ELF-1 (cell line): ENCODE data around the gene HAO2.
"Not testable (repeated sequence)": the region's sequence is repeated elsewhere in the genome, so short reads cannot be mapped to it uniquely, and the experiment has no call there.

Source experiments
- DNase-seq: peaks from one replicate; pipeline ENCODE4 v3.0.0-alpha.2; 2016; ENCODE audit warnings: low read depth, low spot score

Gene HAO2

GRCh38 chr1:119368554-119368953 lies at the start of gene HAO2:
TSS of gene HAO2 (plus strand) at chr1:119368785. CDS start at chr1:119381086, 12,301 bp downstream.
- no peak for DNase-seq

- no peak for DNase-seq
Measured at GRCh38 chr1:119320100-119320499, 48.5 kb upstream of the HAO2 start.

DNA sequence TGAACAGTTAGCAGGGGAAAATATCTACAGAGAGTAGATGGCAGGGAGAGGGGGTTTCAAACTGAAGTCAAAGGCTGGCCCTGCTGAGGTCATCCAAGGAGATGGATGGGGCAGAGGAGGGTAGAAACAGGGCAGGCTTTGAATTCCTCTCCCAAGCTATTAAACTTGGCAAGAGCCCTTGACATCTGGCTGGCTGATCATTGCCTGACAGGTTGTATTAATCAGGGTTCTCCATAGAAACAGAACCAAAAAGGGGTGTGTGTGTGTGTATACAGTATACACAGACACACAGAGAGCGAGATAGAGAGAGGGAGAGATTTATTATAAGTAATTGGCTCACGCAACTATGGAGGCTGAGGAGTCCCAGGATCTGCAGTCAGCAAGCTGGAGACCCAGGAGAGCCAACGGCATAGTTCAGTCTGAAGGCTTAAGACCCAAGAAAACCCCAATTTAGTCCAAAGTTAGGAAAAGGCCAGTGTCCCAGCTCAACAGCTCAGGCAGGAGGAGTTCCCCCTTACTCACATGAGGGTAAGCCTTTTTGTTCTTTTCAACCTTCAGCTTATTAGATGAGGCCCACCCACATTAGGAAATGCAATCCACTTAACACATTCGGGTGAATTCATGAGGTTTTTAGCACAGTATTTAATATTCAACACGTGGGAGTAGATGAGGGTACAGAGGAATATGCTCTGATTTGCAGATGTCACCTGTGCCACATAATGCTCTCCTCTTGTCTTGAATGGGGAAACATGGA lies 46.7 kb upstream of the HAO2 start:
- no peak for DNase-seq

DNA sequence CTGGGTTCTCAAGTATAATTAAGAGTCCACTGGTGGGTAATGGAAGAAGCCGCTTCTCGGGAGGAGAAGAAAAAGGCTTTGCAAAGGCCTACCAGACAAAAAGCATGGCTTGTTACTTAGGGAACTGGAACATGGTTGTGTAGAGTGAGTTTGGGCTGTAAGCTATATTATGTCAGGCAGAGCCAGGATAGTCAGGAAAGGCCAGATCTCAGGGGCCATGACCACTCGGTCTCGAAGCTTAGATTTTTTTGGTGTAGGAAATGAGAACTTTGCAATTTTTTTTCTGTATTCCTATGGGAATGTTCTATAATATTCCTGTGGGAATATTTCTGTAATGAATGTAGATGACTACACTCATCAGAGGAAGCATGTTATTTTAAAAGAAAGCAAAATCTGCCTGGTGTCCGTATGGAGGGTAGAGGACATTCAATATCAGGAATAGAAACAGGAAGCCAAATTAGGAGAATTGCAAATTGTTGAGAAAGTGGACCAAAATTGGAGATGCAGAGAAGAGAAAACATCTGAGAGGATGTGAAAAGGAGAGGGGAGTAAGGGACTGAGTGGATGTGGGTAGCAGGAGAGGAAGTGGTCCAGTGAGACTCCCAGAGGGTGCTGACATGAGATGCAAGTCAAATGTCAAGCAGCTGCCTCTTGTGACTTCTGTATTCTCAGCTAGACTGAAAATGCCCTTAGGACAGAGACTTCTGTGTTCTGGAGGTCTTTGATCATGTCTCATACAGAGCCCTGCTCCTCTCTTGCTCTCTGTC lies 45.2 kb upstream of the HAO2 start:
- DNase-seq, result no peak

DNA sequence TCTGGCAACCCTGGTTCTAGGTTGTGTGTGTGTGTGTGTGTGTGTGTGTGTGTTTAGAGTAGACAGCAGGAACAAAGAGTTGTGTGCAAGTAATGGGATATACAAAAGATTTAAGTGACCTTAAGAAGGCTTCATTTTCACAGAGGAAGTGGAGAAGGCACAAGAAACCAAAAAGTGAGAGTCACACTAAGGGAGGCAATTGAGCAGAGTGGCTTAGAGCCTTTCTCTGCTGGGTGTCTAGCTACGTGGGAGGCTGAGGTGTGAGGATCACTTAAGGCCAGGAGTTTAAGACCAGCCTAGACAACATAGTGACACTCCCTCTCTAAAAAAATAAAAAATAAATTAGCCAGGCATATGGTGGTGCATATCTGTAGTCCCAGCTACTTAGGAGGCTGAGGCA lies 44.4 kb upstream of the HAO2 start:
- DNase-seq, result no peak

DNA sequence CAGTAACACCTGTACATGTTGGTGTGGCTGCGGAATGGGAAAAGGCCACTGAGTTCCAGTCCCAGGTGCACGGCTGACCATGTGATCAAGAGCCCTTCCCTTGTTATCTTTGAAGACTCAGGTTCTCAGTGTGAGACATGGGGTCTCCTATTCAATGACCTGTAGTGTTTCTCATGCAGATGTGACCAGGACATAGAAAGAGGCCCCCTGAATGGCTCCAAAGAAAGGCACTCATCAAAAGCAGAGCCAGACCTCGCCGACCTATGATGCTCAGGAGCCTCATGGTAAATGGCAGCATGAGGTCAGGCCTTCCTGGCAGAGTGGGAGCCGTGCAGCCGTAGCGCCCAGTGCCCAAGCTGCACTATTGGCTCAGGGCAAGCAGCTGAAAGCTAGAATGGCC lies 42.3 kb upstream of the HAO2 start:
- peak; percentile 75 for DNase-seq

DNA sequence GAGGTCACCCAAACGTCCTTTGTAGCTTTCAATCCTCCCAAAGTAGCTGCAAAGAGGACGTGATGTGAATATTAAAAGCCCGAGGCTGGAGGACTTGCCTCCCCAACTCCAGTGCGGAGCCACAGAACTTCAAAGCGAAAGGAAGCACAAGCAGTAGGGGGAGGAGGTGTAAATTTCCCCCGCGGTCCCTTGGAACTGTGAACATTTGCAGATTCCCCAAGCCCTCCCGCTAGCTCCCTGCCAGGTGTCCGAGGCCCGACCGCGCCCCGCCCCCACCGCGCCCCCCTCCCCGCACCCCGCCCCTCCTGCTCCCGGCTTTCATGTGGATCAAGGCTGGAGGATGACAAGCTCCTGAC lies 41.5 kb upstream of the HAO2 start:
- peak; percentile 91 for DNase-seq

- peak; percentile 94 for DNase-seq
Measured at GRCh38 chr1:119327450-119328155, 41.0 kb upstream of the HAO2 start.

GRCh38 chr1:119329541-119330461 lies 38.8 kb upstream of the HAO2 start:
- no peak for DNase-seq

- DNase-seq, result no peak
Measured at GRCh38 chr1:119330466-119331189, 38.0 kb upstream of the HAO2 start.

DNA sequence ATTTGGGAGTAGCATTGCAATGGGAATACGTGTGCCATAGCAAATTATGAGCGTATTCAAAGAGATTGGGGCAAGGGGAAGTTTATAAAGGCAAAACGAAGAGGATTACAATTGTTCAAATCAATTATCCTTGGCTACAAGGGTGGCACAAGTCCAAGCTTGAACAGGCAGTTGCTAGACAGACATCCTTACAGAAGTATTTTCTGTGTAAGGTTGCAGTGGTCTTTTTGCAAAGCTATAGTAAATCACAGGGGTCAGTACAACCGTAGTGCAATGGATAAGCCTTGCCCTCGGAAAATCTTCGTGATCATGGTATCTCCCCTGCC lies 37.4 kb upstream of the HAO2 start:
- DNase-seq, result no peak

DNA sequence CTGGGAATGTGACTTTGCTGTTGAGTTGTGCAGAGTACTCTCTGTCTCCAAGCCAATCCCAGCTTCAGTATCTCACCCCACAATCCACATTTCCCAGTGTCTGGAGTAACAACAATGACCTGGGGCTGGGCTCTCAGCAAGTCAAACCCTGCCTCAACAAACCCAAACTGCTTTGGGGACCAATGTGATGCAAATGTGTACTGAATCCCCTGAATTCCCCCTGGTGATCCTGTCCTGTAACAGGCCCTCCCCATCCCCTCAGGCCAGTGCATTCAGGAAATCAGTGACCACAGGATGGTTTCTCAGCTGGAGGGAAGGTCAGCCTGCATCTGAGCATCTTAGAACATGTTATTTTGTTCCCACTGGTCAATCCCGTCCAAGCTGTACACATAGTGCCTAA lies 36.7 kb upstream of the HAO2 start:
- DNase-seq, result peak; percentile 92

- no peak for DNase-seq
Measured at GRCh38 chr1:119332622-119333021, 36.0 kb upstream of the HAO2 start.

DNA sequence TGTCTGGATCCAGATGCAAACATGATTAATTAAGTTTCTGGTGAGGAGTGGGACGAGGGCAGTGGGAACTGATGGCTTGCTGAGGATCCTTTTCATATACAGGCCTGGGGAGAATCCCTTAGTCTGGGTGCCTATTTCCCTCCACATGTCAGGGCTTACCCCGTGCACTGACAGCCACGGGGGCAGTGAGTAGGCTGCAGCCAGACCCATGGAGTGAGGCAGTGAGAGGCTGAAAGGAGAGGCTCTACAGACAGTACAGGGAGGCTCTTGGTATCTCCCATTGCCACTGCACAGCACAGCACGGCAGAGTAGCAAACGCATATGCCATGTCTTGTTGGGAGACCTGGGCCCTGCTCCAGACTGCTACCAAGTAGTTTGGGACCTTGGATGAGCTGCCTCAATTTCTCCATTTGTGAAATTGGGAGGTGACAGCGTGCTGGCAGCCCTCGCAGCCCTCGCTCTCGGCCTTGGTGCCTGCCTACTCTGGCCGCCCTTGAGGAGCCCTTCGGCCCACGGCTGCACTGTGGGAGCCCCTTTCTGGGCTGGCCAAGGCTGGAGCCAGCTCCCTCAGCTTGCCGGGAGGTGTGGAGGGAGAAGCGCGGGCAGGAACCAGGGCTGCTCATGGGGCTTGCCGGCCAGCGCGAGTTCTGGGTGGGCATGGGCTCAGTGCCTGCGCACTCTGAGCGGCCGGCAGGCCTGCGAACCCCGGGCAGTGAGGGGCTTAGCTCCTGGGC lies 35.3 kb upstream of the HAO2 start:
- DNase-seq, result no peak

DNA sequence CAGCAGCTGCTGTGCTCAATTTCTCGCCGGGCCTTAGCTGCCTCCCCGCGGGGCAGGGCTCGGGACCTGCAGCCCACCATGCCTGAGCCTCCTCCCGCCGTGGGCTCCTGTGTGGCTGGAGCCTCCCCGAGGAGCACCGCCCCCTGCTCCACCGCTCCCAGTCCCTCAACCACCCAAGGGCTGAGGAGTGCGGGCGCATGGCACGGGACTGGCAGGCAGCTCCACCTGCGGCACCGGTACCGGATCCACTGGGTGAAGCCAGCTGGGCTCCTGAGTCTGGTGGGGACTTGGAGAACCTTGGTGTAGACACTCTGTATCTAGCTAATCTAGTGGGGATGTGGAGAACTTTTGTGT lies 34.7 kb upstream of the HAO2 start:
- DNase-seq, result not testable (repeated sequence)

GRCh38 chr1:119336848-119337247 lies 31.7 kb upstream of the HAO2 start:
- no peak for DNase-seq

- DNase-seq, result no peak
Measured at GRCh38 chr1:119338004-119338403, 30.6 kb upstream of the HAO2 start.

DNA sequence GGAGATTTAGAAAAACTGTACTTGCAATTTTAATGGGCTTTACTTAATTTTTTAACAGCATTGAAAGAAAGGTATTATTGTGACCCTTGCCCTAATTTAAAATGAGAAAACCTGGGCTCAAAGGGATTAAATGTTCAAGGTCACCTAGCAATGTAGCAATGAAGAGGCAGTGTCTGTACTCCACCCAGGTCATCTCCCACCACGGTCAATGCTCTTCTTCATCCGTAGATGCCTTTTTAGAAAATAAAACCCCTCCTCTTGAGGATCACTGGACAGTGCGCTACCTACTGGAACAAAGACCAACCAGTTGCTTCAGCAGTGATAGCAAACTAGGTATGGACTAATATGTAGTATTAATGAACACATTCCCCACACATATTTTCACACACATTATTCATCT lies 29.8 kb upstream of the HAO2 start:
- no peak for DNase-seq

- peak; percentile 70 for DNase-seq
Measured at GRCh38 chr1:119340861-119341261, 27.7 kb upstream of the HAO2 start.

- DNase-seq, result no peak
Measured at GRCh38 chr1:119341372-119341947, 27.1 kb upstream of the HAO2 start.
